ENCODE results near the gene XPR1.

Gene XPR1

DNA sequence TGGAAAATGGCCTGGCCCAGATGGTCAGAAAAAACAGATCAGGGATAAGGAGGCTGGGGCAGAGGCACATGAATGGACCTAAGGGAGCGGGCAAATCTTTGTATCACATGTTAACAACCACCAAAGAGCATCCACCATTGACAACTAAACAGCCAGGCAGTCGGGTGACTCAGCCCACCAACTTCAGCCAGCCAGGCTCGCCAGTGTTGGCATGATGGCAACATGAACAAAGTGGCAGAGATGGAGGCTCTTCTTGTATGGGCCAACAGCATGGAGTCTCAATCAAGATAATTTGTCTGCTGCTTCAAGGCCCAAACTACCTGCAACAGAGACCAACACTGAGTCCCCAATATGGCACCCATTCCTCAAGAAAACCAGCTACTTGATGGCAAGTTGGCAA lies 264.3 kb downstream of the XPR1 start:
- DNase-seq: no peak

DNA sequence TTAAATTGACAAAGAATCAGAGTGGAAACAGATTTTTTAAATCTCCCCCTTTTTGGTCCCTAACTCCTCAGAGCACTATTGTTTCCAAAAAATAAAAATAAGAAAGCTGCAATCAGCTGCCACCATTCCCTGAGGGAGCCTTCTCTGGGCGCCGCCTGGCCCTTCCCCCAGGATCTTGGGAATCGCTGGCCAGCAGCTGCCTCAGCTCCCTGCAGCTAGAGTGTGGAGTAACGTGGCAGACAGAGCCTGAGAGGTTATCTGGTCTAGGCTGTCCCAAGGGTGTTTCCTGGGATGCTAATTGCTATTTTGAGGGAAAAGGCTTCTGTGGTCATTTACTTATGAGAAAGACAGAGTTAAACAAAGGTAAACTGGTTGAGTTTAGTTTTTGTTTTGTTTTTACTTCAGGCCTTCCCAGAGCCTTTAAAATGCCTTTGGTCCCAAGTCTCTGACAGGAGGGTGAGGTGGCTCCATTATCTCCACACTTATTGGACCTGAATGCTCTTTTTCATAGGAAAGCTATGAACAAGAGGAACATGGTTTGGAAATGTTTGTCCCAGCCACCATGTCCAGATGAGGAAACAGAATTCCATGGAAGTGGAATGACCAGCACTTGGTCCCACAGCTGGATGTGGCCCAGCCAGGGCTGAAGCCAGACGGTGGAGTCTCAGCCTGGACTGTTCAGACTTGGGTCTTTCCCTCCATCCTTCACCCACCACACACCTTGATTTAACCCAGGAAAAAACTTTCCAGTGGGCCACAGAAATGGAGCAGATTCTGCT lies 266.8 kb downstream of the XPR1 start:
- DNase-seq: no peak

DNA sequence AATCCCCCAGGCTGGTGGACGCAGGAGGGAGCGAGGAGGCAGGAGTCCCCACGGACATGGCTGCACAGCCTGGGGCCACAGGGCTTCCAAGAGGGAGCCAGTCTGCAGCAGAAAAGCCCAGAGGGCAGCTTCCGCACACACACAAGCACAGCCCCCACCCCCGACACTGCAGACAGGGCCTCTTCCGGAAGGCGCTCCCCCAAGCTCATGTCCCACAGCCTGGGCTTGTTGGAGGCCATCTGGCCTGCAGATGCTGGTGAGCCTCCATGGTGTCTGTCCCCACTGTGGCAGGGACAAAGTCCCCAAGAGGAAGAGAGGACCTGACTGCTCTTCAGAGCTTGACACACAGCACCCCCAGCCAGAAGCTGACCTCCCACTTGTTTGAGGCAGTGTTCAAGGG lies 267.4 kb downstream of the XPR1 start:
- DNase-seq: no peak

- DNase-seq: no peak
Observed at GRCh38 chr1:180901076-180901990, 269.5 kb downstream of the XPR1 start.

DNA sequence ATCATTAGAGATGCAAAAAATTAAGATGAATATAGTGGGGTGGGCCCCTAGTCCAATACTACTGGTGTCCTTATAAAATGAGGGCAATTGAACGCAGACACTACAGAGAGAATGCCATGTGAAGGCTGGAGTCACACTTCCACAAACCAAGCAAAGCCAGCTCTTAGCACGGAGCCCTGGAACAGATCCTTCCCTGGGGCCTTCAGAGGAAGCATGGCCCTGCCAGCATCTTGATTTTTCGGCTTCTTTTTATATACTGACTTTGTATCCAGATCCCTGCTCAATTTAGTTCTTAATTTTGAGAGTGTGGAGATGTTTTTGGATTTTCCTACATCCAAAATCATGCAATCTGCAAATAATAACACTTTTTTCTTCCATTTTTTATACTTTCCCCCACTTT lies 270.7 kb downstream of the XPR1 start:
- DNase-seq: no peak

- no peak for DNase-seq
Observed at GRCh38 chr1:180905927-180906326, 274.1 kb downstream of the XPR1 start.

DNA sequence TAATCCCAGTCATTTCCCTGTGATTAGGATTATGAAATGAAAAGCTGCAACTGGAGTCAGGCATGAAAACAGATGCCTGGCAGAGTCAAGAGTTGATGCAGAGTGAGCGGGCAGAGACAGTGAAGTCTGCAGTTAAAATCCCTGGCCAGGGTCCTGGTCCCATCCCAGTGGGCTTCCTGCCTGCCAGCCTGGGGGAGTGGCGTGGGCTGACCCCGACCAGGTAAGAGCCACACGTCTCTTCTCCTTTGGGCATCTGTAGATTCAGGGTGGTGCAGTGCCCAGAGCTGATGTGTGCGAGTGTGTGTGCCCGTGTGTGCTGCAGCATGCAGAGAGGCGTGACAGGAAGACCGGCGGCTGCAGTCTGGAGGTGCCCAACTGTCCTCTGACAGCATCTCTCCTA lies 274.7 kb downstream of the XPR1 start:
- no peak for DNase-seq

DNA sequence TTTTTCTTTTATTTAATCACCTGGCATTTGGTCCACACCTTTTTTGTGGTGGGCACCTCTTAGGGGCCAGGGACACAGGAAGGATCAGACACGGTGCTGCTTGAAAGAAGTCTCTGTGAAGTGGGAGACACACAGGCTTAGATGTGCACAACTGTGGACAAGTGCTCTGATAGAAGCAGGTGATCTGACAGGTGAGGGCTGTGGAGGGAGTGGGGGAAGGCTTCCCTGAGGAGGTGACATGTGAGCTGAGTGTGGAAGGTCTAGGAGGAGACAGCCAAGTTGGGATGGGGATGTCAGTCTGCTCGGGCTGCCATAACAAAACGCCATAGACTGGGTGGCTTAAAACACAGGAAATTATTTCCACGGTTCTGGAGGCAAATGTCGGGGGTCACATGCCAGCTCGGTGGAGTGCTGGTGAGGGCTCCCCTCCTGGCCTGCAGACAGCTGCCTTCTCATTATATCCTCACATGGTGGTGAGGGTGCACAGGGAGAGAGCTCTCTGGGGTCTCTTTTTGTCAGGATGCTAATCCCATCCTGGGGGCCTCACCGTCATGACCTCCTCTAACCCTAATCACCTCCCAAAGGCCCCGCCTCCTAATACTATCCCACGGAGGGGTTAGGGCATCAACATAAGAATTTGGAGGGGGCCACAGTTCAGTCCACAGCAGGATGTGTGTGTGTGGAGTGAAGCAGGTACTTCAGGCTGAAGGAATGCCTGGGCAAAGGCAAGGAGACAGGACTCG lies 275.7 kb downstream of the XPR1 start:
- no peak for DNase-seq

DNA sequence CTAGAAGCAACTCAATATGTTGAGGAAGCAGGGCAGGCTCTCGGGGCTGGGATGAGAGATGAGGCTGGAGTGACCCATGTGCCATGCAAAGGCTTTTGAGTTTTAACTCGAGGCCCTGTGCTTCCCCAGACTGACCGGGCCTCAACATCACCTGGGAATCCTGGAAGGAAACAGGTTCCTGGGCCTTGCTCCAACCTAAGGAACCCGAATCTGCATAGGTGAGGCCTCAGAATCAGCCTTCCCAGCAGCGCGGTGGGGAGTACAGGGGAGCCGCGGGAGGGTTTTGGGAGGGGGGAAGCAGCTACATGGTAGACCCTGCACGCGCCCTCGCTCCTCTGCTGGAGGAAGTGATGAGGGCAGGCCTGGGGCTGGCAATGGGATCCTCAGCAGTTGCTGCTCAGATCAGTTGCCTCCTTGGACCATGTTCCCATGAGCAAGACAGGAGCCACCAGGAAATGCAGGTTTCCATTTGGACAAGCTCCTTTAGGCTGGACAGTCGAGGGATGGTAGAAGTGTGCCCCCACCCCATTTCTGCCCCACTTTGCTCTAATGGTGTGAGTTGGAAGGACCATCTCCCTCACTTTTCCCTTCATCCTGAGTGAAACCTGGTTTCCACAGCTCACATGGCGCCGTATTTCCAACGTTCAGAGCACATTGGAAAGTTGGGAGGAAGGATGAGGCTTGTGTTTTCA lies 276.4 kb downstream of the XPR1 start:
- no peak for DNase-seq

DNA sequence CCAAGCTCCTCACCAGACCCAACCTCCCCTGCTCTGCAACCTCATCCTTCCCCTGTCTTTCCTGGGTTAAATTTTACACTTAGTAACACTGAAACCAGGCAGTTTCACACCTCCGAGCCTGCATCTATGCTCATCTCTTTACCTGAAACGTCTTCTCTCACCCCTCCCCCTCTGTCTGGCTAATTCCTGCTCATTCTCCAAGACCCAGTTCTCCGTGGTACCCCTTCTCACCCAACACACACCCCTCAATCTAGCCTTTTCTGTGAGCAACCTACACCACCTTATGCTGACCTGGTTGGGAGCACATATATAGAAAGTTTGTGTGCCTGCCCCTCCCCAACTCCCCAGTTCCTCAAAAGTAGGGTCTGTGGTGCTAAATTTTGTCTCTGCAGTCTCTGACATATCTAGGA lies 277.2 kb downstream of the XPR1 start:
- no peak for DNase-seq

GRCh38 chr1:180909462-180909976 lies 277.7 kb downstream of the XPR1 start:
- no peak for DNase-seq

- no peak for DNase-seq
Observed at GRCh38 chr1:180911640-180912191, 279.9 kb downstream of the XPR1 start.

DNA sequence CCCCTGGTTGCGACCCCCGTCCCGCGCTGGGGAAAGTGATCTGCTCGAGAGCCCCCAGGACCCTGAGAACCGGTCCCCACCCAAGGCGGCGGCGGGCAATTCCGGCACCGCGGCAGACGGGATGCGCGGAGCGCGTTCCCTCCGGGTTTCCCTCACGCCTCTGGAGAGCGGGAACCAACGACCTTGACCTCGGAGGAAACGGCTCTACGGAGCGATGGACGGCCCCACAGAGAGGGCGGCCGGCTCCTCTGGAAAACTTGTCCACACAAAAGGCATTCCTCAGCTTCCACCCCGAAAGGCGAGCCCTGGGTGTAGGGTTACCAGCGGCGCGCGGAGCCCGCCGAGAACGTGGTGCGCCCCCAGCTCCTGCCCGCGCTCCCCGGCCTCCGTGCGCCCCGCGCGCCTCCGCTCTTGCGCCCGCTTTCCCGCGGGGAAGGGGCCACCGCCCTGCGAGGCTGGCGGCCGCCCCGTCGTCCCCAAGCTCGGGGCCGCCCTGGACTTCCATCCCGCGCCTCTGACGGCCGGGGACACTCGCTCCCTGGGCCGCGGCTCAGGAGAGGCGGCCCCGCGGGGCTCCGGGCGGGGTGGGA lies 280.5 kb downstream of the XPR1 start:
- no peak for DNase-seq

DNA sequence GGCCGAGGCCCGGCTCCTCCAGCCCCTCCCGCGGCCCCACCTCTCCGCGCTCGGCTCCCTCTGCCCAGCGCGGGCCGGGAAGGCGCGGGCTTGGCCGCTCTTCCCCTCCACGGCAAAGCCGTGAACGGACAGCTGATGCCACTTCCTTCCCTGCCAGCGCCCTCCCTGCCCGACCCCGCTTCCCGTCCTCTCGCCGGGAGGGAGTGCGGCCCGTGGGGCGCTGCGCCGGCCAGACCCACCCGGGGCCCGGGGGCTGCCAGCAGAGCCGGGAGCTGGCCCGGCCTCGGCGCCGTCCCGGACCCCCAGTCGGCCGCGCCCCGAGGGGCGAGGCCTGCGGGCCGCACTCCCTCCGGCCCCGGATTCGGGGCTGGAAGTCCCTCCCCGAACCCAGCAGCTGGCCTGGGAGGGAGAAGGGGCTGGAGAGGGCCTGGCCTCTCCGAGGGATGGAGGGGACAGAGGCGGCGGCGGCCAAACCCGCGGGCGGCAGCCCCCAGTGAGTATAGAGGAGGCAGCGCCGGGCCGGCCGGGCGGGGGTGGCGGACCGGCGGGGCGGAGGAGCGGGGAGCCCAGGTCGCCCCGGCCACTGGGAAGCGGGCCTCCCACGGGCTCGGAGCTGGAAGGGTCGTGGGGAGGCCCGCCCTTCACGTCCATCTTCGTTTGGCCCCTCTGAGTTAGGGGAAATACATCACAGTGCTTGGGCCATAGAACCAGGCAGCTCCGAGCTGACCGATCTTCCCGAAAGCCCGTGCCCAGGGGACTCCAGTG lies 281.2 kb downstream of the XPR1 start, which contains the start of gene KIAA1614:
Gene KIAA1614 (plus strand): TSS at position 97 of the 765 bp plus-strand sequence. CDS start 347 bp downstream, at position 444.
- no peak for DNase-seq

- DNase-seq: no peak
Observed at GRCh38 chr1:180915426-180915965, 283.7 kb downstream of the XPR1 start.

DNA sequence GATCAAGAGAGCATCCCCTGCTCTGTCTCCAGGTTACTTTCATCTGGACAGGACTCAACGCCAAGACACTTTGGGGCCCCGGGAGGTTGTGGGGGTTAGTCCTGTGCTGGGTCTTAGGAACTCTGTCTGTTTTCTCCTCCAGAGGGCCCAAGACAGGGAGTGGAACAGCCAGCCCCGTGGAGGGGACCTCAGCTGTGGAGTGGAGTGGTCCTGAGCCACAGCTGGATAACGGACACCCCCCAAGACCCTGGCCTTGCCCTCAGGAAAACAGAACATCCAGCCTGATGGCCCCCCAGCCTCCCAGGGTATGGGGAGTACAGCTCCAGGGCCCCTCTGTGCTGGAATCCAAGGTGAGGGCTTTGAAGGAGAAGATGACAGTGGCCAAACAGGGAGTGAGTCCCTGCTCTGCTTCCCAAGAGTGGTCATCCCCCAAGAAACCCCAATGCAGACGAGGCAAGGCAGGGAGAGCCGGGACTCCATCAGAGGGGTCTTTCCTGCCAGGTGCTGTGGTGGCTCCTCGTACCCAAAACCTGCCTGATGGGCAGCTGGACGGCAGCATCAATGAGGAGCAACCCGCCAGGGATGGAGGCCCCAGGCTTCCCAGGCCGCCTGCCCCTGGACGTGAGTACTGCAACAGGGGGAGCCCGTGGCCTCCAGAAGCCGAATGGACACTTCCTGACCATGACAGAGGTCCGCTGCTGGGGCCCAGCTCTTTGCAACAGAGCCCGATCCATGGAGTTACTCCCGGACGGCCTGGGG lies 284.4 kb downstream of the XPR1 start:
- no peak for DNase-seq

GRCh38 chr1:180916771-180917170 lies 284.9 kb downstream of the XPR1 start:
- no peak for DNase-seq

DNA sequence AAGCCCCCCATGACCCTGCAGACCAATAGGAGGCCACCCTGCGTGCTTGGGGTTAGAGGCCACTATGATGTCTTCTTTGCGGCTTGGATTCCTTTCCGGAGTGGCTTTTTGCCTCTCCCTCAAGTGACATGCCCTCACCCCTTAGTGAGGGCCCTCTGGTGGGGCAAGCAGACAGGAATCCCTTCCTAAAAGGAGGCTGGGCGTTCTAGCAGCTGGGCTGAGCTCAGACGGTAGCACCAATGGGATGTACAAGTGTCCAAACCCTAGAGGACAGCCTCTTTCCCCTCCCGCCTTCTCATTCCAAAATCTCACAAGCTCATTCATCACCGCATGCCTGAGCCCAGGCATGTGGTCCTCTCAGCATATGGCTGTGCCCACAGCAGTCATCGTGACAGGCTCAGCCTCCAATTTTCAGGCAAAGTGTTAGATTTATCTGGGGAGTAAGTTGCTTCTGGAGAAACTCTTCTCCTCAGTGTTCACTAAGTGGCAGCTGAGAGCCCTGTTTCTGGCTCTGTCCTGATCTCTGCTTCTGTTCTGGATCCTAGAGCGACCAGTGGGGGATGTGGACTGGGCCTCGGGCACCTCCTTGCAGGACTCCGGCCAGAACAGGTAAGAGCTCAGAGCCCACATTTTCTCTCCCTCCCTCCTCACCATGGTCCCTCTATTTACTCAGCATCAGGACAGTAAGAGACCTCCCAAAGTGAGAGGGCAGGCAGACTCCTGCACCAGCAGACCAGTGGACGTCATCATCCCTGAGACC lies 285.7 kb downstream of the XPR1 start:
- DNase-seq: peak; percentile 82

- no peak for DNase-seq
Observed at GRCh38 chr1:180918519-180918918, 286.7 kb downstream of the XPR1 start.
